HepG2 (cell line): ENCODE results near the gene SUPT4H1. TPM values are rescaled to one million over a fixed set of nuclear protein-coding genes. Genes with fewer than 3 reads are reported as not detected.
A peak's percentile ranks its signal among the peaks of the same experiment; 100 is the strongest.

Experiments
- CHCHD3 ChIP-seq: sonication (generic); formaldehyde crosslinking; IDR thresholded peaks from 2 replicates; pipeline ENCODE4 v1.8.0; 2022; ENCODE audit warnings: mild to moderate bottlenecking, missing genetic modification reagents, moderate library complexity
- DDIT3 ChIP-seq: sonication (generic); formaldehyde crosslinking; IDR thresholded peaks from 2 replicates; pipeline ENCODE4 v1.4.0; 2020; ENCODE audit warnings: mild to moderate bottlenecking, missing genetic modification reagents
- DNMT1 ChIP-seq: sonication (generic); formaldehyde crosslinking; IDR thresholded peaks from 2 replicates; pipeline ENCODE4 v1.5.1; 2020; ENCODE audit warnings: mild to moderate bottlenecking, missing genetic modification reagents
- EZH2 ChIP-seq: conservative IDR thresholded peaks from 2 replicates; pipeline ENCODE4 v1.6.1; 2012; ENCODE audit warnings: mild to moderate bottlenecking, low read depth, low read length, moderate library complexity
- HMG20A ChIP-seq: IDR thresholded peaks from 2 replicates; pipeline ENCODE4 v1.6.1; 2016; ENCODE audit warnings: borderline replicate concordance
- HNF4G ChIP-seq, 2 experiments: sonication (generic) in 1 of 2; formaldehyde crosslinking in 1 of 2; IDR thresholded peaks; 2 replicates each; pipeline versions ENCODE4 v1.4.0 to v1.6.1; 2011 to 2020; ENCODE audit warnings: borderline replicate concordance in 2 of 2, low read depth in 2 of 2, mild to moderate bottlenecking in 2 of 2, low read length in 1 of 2, missing genetic modification reagents in 1 of 2, moderate library complexity in 1 of 2
- IKZF5 ChIP-seq: IDR thresholded peaks from 2 replicates; pipeline ENCODE4 v1.6.1; 2018; ENCODE audit warnings: missing genetic modification reagents, mild to moderate bottlenecking, missing compliant biosample characterization
- ISL2 ChIP-seq: sonication (generic); formaldehyde crosslinking; IDR thresholded peaks from 2 replicates; pipeline ENCODE4 v1.5.0; 2020; ENCODE audit warnings: missing genetic modification reagents
- MZF1 ChIP-seq: sonication (generic); formaldehyde crosslinking; IDR thresholded peaks from 2 replicates; pipeline ENCODE4 v1.8.1; 2023; ENCODE audit warnings: mild to moderate bottlenecking, missing genetic modification reagents, borderline replicate concordance
- NAIF1 ChIP-seq: sonication (generic); formaldehyde crosslinking; IDR thresholded peaks from 2 replicates; pipeline ENCODE4 v1.5.0; 2020; ENCODE audit warnings: mild to moderate bottlenecking, missing genetic modification reagents, borderline replicate concordance
- NFE2 ChIP-seq: sonication (generic); formaldehyde crosslinking; IDR thresholded peaks from 2 replicates; pipeline ENCODE4 v1.4.0; 2020; ENCODE audit warnings: missing genetic modification reagents
- PHF21A ChIP-seq: sonication (generic); formaldehyde crosslinking; IDR thresholded peaks from 2 replicates; pipeline ENCODE4 v1.5.0; 2020; ENCODE audit warnings: mild to moderate bottlenecking, missing genetic modification reagents
- RAD51 ChIP-seq: fragments of 450-650 bp; IDR thresholded peaks from 2 replicates; pipeline ENCODE4 v1.6.1; 2016; ENCODE audit warnings: borderline replicate concordance
- TRAFD1 ChIP-seq: sonication (generic); formaldehyde crosslinking; IDR thresholded peaks from 2 replicates; pipeline ENCODE4 v1.5.1; 2020; ENCODE audit warnings: missing genetic modification reagents, mild to moderate bottlenecking, borderline replicate concordance
- ZKSCAN5 ChIP-seq: sonication (generic); formaldehyde crosslinking; IDR thresholded peaks from 2 replicates; pipeline ENCODE4 v1.5.1; 2020; ENCODE audit warnings: mild to moderate bottlenecking, missing genetic modification reagents
- ZMYM4 ChIP-seq: sonication (generic); formaldehyde crosslinking; IDR thresholded peaks from 2 replicates; pipeline ENCODE4 v1.8.1; 2023; ENCODE audit warnings: mild to moderate bottlenecking, missing genetic modification reagents
- ZNF142 ChIP-seq: sonication (generic); formaldehyde crosslinking; IDR thresholded peaks from 2 replicates; pipeline ENCODE4 v1.4.0; 2020; ENCODE audit warnings: missing genetic modification reagents
- ZNF180 ChIP-seq: sonication (generic); formaldehyde crosslinking; IDR thresholded peaks from 2 replicates; pipeline ENCODE4 v1.4.0; 2020; ENCODE audit warnings: low read depth, missing genetic modification reagents, borderline replicate concordance
- ZNF205 ChIP-seq: IDR thresholded peaks from 2 replicates; pipeline ENCODE4 v1.6.1; 2018; ENCODE audit warnings: missing biosample characterization, missing genetic modification reagents
- ZNF567 ChIP-seq: sonication (generic); formaldehyde crosslinking; IDR thresholded peaks from 2 replicates; pipeline ENCODE4 v1.8.1; 2023; ENCODE audit warnings: mild to moderate bottlenecking, missing genetic modification reagents, borderline replicate concordance
- ZNF784 ChIP-seq: sonication (generic); formaldehyde crosslinking; IDR thresholded peaks from 2 replicates; pipeline ENCODE4 v1.5.1; 2020; ENCODE audit warnings: missing genetic modification reagents, mild to moderate bottlenecking, borderline replicate concordance
- polyA plus RNA-seq, 8 experiments: library from polyadenylated mRNA; depleted of rRNA in 3 of 8; stranded (reverse) in 7 of 8; unstranded in 1 of 8; fragments of >200 nt; fragmentation: Illumina TruSeq in 4 of 8; extraction: Trizol in 4 of 8; gene quantifications; 2 replicates each; pipeline versions ENCODE4 v1.2.1 to v1.2.3, GENCODE V29; 2011 to 2016; ENCODE audit warnings: low read depth in 4 of 8, missing spikeins in 1 of 8, mixed read lengths in 1 of 8; ENCODE audit not compliant: insufficient read depth in 1 of 8
- total RNA-seq, 5 experiments: library from RNA; depleted of rRNA; stranded (reverse); fragments of >200 nt; fragmentation: Illumina TruSeq; extraction: Trizol; gene quantifications; 2 replicates each; pipeline ENCODE4 v1.2.3, GENCODE V29; 2016; ENCODE audit warnings: low read depth in 1 of 5

The SUPT4H1 gene
- total and polyA plus RNA-seq, 2 of the 13 experiments (the other 11 are each of a cell fraction or from before 2014, with no cell fraction given) = 155 to 244 TPM

- no peak for TF ChIP-seq ISL2 (CRISPR knock-in tag)
- no peak for TF ChIP-seq CHCHD3 (CRISPR knock-in tag)
- TF ChIP-seq ZKSCAN5 (CRISPR knock-in tag) = no peak
- no peak for TF ChIP-seq IKZF5 (CRISPR knock-in tag)
- TF ChIP-seq EZH2 = no peak
- 0 out of 2 replicates have a peak, but pooled peaks have one; percentile 9 for TF ChIP-seq HMG20A (CRISPR knock-in tag)
- TF ChIP-seq NAIF1 (CRISPR knock-in tag) = no peak
- no peak for TF ChIP-seq ZNF784 (CRISPR knock-in tag)
- no peak for TF ChIP-seq ZNF180 (CRISPR knock-in tag)
- TF ChIP-seq RAD51 = no peak
- no peak for TF ChIP-seq DNMT1 (CRISPR knock-in tag)
- peak; percentile 38; the same call in 1 of the 2 replicates for TF ChIP-seq PHF21A (CRISPR knock-in tag)
- TF ChIP-seq ZNF567 (CRISPR knock-in tag) = no peak
- TF ChIP-seq DDIT3 (CRISPR knock-in tag) = no peak
- no peak for TF ChIP-seq TRAFD1 (CRISPR knock-in tag)
- no peak for TF ChIP-seq MZF1 (CRISPR knock-in tag)
- no peak for TF ChIP-seq ZNF205
- TF ChIP-seq NFE2 (CRISPR knock-in tag) = no peak
- TF ChIP-seq ZMYM4 (CRISPR knock-in tag) = no peak
- peak; percentile 33; the same call in 1 of the 2 replicates for TF ChIP-seq HNF4G (IDR thresholded peaks at IDR 0.05; ENCODE audit: borderline replicate concordance, low read depth, low read length)
- no peak; the same call in 1 of the 2 replicates for TF ChIP-seq HNF4G (CRISPR knock-in tag; IDR thresholded peaks at IDR 0.05; ENCODE audit: borderline replicate concordance, low read depth)
- TF ChIP-seq ZNF142 (CRISPR knock-in tag) = no peak
Observed at GRCh38 chr17:58382872-58383242, 30.9 kb upstream of the SUPT4H1 start (continued).
